ENCODE results near the gene CLCNKB.

CLCNKB gene

DNA sequence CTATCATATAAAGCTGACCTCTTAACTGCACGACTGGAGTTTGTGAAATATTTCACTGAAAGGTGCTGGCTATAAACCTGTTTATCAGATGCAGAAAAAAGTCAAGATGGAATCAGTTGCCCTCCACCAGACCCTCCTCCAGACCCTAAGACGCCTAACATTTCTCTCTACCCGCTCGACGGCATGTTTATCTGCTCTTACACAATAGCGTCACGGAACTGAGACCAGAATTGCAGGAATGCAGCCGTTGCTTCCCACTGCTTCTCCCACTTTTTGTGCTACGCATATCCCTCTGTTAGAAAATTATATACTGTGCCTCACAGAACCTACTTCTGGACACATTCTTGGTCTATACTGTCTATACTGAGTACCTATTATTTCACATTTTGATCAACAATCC lies 58.0 kb downstream of the CLCNKB start:
- Histone ChIP-seq H3K27me3 (ENCODE audit: control insufficient read depth, insufficient read depth, low read length) (no peaks in the 10 kb centered on the region), H3K4me1 (ENCODE audit: control insufficient read depth, insufficient read depth, low read length) (no peaks in the 10 kb centered on the region), H3K9ac (ENCODE audit: low read depth, low read length) (no peak overlapping the region), H3K4me3 (ENCODE audit: low read depth, low read length) (no peak overlapping the region), H3K9me3 (ENCODE audit: control insufficient read depth, insufficient read depth, low read length) (no peaks in the 10 kb centered on the region), H3K36me3 (ENCODE audit: control insufficient read depth, insufficient read depth, low read length) (no peaks in the 10 kb centered on the region)

All from iPS-15b (cell line).